ENCODE results near the gene KCNIP4. TPM values are rescaled to one million over a fixed set of nuclear protein-coding genes. Genes with fewer than 3 reads are reported as not detected.

KCNIP4 gene
- polyA plus RNA-seq, 3 donors, result 0.09 to 0.25 TPM; not detected in 1

- Mint-ChIP-seq H3K27ac (no peak overlapping the region), H3K4me3 (no peak overlapping the region), H3K36me3 (no peaks in the 10 kb centered on the region), H3K9me3 (no peaks in the 10 kb centered on the region), H3K4me1 (no peaks in the 10 kb centered on the region), H3K27me3 (ENCODE audit: low read depth in 3 of 3) (peaks cover 1 to 5% (median 1%) of the 10 kb centered on the region in 3 donors)
- whole genome bisulfite sequencing (ENCODE audit: insufficient coverage), result 90% methylated on average over 3 of the region's 3 CpGs
- intact Hi-C loops (cut with micrococcal nuclease), result loop anchor here (5.0 to 10.0 kb wide), 2 partner anchors 266 to 1988 kb away; no protein-coding TSS in a partner anchor
- Histone ChIP-seq H3K36me3 (replicated peaks in 1 of 2; ENCODE audit: control insufficient read depth in 1 of 2, insufficient read depth in 2 of 2, low read length in 2 of 2) (no peaks in the 10 kb centered on the region), H3K27me3 (ENCODE audit: control insufficient read depth in 2 of 2, insufficient read depth in 2 of 2, low read length in 2 of 2) (no peaks in the 10 kb centered on the region), H3K4me1 (ENCODE audit: control insufficient read depth in 1 of 2, insufficient read depth in 2 of 2, low read length in 2 of 2) (no peaks in the 10 kb centered on the region), H3K4me2 (replicated peaks; ENCODE audit: extremely low read depth, low read length, poor library complexity, severe bottlenecking) (no peak overlapping the region), H4K20me1 (ENCODE audit: insufficient read depth, low read length) (no peaks in the 10 kb centered on the region), H3K9me3 (replicated peaks in 1 of 2; ENCODE audit: control insufficient read depth in 1 of 2, insufficient read depth in 1 of 2, low read length in 2 of 2) (no peaks in the 10 kb centered on the region), H3K27ac (ENCODE audit: low read depth in 1 of 2, low read length in 2 of 2) (no peak overlapping the region), H2AFZ (ENCODE audit: insufficient read depth, low read depth, low read length, poor library complexity, severe bottlenecking) (no peak overlapping the region), H3K4me3 (replicated peaks in 1 of 3; ENCODE audit: low read depth in 2 of 3, low read length in 3 of 3) (no peak overlapping the region), H3K9ac (ENCODE audit: insufficient read depth, low read length, poor library complexity, severe bottlenecking) (no peak overlapping the region), H3K79me2 (ENCODE audit: insufficient read depth, low read length) (no peaks in the 10 kb centered on the region)
- TF ChIP-seq CTCF (IDR thresholded peaks at IDR 0.05), result no peak
- no peak for DNase-seq
Observed at GRCh38 chr4:20682853-20683252, 1265.7 kb downstream of the KCNIP4 start.

GRCh38 chr4:20681271-20681670 is 1267.3 kb downstream of the KCNIP4 start:
- Histone ChIP-seq H4K20me1 (ENCODE audit: insufficient read depth, low read length) (no peaks in the 10 kb centered on the region), H3K27ac (ENCODE audit: low read depth in 1 of 2, low read length in 2 of 2) (no peak overlapping the region), H3K27me3 (ENCODE audit: control insufficient read depth in 2 of 2, insufficient read depth in 2 of 2, low read length in 2 of 2) (no peaks in the 10 kb centered on the region), H3K36me3 (replicated peaks in 1 of 2; ENCODE audit: control insufficient read depth in 1 of 2, insufficient read depth in 2 of 2, low read length in 2 of 2) (no peaks in the 10 kb centered on the region), H3K9ac (ENCODE audit: insufficient read depth, low read length, poor library complexity, severe bottlenecking) (no peak overlapping the region), H2AFZ (ENCODE audit: insufficient read depth, low read depth, low read length, poor library complexity, severe bottlenecking) (no peak overlapping the region), H3K4me1 (ENCODE audit: control insufficient read depth in 1 of 2, insufficient read depth in 2 of 2, low read length in 2 of 2) (no peaks in the 10 kb centered on the region), H3K79me2 (ENCODE audit: insufficient read depth, low read length) (no peaks in the 10 kb centered on the region), H3K4me3 (replicated peaks in 1 of 3; ENCODE audit: low read depth in 2 of 3, low read length in 3 of 3) (no peak overlapping the region), H3K4me2 (replicated peaks; ENCODE audit: extremely low read depth, low read length, poor library complexity, severe bottlenecking) (no peak overlapping the region), H3K9me3 (replicated peaks in 1 of 2; ENCODE audit: control insufficient read depth in 1 of 2, insufficient read depth in 1 of 2, low read length in 2 of 2) (no peaks in the 10 kb centered on the region)
- Mint-ChIP-seq H3K27ac (no peak overlapping the region), H3K9me3 (no peaks in the 10 kb centered on the region), H3K4me1 (no peaks in the 10 kb centered on the region), H3K4me3 (no peak overlapping the region), H3K27me3 (ENCODE audit: low read depth in 3 of 3) (peaks cover 4 to 6% (median 4%) of the 10 kb centered on the region in 3 donors), H3K36me3 (no peaks in the 10 kb centered on the region)
- no peak for DNase-seq
- 91% methylated on average over 1 of the region's 1 CpG for WGBS (ENCODE audit: insufficient coverage)
- intact Hi-C loops (cut with micrococcal nuclease), result loop anchor here (5.0 to 10.0 kb wide), 2 partner anchors 264 to 1986 kb away; no protein-coding TSS in a partner anchor
- no peak for TF ChIP-seq CTCF (IDR thresholded peaks at IDR 0.05)

Measured in CD14-positive monocyte (primary cell).